K562 (cell line): ENCODE results near the gene DUSP28. TPM values are rescaled to one million over a fixed set of nuclear protein-coding genes. Genes with fewer than 3 reads are reported as not detected.
A peak's percentile ranks its signal among the peaks of the same experiment; 100 is the strongest.

Experiments
- BDP1 ChIP-seq: IDR thresholded peaks from 3 replicates; pipeline ENCODE4 v1.6.1; 2011; ENCODE audit not compliant: insufficient read length, insufficient read depth
- CBX8 ChIP-seq: fragments of 200-600 bp; sonication (generic); IDR thresholded peaks from 2 replicates; pipeline ENCODE4 v1.6.1; 2012; ENCODE audit warnings: borderline replicate concordance, mixed run types, low read depth, mild to moderate bottlenecking, moderate library complexity, mixed read lengths, low read length, control low read depth, inconsistent platforms; ENCODE audit not compliant: poor library complexity, severe bottlenecking; ENCODE audit errors: extremely low read depth
- EP400 ChIP-seq: fragments of 450-650 bp; IDR thresholded peaks from 2 replicates; pipeline ENCODE4 v1.6.1; 2017; ENCODE audit warnings: antibody characterized with exemption, mild to moderate bottlenecking, moderate library complexity
- GABPB1 ChIP-seq: sonication (generic); formaldehyde crosslinking; IDR thresholded peaks from 2 replicates; pipeline ENCODE4 v1.8.0; 2022; ENCODE audit warnings: mild to moderate bottlenecking, missing genetic modification reagents
- GMEB1 ChIP-seq: fragments of 250-450 bp; sonication (Bioruptor Pico); IDR thresholded peaks from 2 replicates; pipeline ENCODE4 v1.4.0; 2020; ENCODE audit warnings: mild to moderate bottlenecking
- HDGF ChIP-seq: fragments of 450-650 bp; IDR thresholded peaks from 2 replicates; pipeline ENCODE4 v1.6.1; 2016
- NUFIP1 ChIP-seq: fragments of 450-650 bp; IDR thresholded peaks from 2 replicates; pipeline ENCODE4 v1.6.1; 2018; ENCODE audit not compliant: partially characterized antibody
- PTRF ChIP-seq: fragments of 450-650 bp; IDR thresholded peaks from 2 replicates; pipeline ENCODE4 v1.6.1; 2016; ENCODE audit warnings: mild to moderate bottlenecking, missing genetic modification characterization, missing compliant biosample characterization
- SAP30 ChIP-seq: fragments of 200-600 bp; sonication (generic); IDR thresholded peaks from 2 replicates; pipeline ENCODE4 v1.6.1; 2012; ENCODE audit warnings: borderline replicate concordance, low read depth, mild to moderate bottlenecking, moderate library complexity, low read length, control low read depth, inconsistent platforms; ENCODE audit not compliant: insufficient read depth, poor library complexity, severe bottlenecking
- U2AF1 ChIP-seq: fragments of 200-400 bp; formaldehyde crosslinking; optimal IDR thresholded peaks from 2 replicates; pipeline ENCODE3; 2017; ENCODE audit warnings: mild to moderate bottlenecking, low read depth, low read length, moderate library complexity
- ZBED1 ChIP-seq: IDR thresholded peaks from 2 replicates; pipeline ENCODE4 v1.6.1; 2014
- polyA plus RNA-seq, 8 experiments: library from polyadenylated mRNA; depleted of rRNA in 4 of 8; stranded (reverse) in 5 of 8; unstranded in 3 of 8; fragments of >200 nt; fragmentation: Nextera tagmentation in 2 of 8; fragmentation: Illumina TruSeq in 1 of 8; extraction: Ambion mirVana in 2 of 8; extraction: Trizol in 1 of 8; gene quantifications; 2 replicates each; pipeline versions ENCODE4 v1.2.1 to v1.2.3, GENCODE V29; 2011 to 2014; ENCODE audit warnings: inconsistent platforms in 1 of 8, missing spikeins in 1 of 8
- total RNA-seq, 7 experiments: library from RNA; depleted of rRNA in 6 of 7; stranded (reverse); fragments of >200 nt in 6 of 7; fragmentation: Illumina TruSeq in 2 of 7; extraction: Trizol in 2 of 7; gene quantifications; 2 replicates each; pipeline versions ENCODE4 v1.2.1 to v1.2.3, GENCODE V29; 2011 to 2021; ENCODE audit warnings: low replicate concordance in 1 of 7
- TF ChIP-seq, protein P1 (sequence below): fragments of 450-650 bp; IDR thresholded peaks from 2 replicates; pipeline ENCODE4 v1.6.1; 2016; ENCODE audit warnings: mild to moderate bottlenecking, moderate library complexity
- TF ChIP-seq, protein P2 (sequence below): fragments of 250-450 bp; sonication (Bioruptor Pico); IDR thresholded peaks from 2 replicates; pipeline ENCODE4 v1.8.0; 2021; ENCODE audit warnings: borderline replicate concordance, mild to moderate bottlenecking, moderate library complexity; ENCODE audit not compliant: poor library complexity, severe bottlenecking
- TF ChIP-seq, protein P3 (sequence below): fragments of 450-650 bp; formaldehyde crosslinking; IDR thresholded peaks from 2 replicates; pipeline ENCODE4 v1.4.0; 2022; ENCODE audit warnings: mild to moderate bottlenecking, moderate library complexity

DUSP28 gene
- total and polyA plus RNA-seq, 9 of the 15 experiments (the other 6 are each of a cell fraction or from before 2014, with no cell fraction given), result 2.8 to 8.1 (median 4.2) TPM

DNA sequence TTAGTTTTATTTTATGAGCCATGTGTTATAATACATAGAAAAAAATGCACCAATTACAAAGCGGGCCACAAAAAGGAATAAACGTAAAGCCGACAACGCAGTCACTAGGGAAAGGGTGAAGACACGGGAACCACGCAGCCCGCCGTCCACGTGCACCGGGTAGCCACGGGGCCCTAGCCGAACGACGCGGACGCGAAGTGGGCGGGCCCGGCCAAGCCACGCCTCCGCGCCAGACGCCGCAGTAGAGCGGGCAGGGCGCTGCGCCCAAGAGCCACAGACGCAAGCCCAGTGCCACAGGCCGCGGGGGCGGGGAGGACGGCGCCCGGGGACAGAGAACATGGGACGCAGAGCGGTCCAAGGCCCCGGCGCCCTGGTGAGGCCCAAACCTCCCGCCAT, at the start of gene DUSP28 (continued):
- TF ChIP-seq, protein P1, sequence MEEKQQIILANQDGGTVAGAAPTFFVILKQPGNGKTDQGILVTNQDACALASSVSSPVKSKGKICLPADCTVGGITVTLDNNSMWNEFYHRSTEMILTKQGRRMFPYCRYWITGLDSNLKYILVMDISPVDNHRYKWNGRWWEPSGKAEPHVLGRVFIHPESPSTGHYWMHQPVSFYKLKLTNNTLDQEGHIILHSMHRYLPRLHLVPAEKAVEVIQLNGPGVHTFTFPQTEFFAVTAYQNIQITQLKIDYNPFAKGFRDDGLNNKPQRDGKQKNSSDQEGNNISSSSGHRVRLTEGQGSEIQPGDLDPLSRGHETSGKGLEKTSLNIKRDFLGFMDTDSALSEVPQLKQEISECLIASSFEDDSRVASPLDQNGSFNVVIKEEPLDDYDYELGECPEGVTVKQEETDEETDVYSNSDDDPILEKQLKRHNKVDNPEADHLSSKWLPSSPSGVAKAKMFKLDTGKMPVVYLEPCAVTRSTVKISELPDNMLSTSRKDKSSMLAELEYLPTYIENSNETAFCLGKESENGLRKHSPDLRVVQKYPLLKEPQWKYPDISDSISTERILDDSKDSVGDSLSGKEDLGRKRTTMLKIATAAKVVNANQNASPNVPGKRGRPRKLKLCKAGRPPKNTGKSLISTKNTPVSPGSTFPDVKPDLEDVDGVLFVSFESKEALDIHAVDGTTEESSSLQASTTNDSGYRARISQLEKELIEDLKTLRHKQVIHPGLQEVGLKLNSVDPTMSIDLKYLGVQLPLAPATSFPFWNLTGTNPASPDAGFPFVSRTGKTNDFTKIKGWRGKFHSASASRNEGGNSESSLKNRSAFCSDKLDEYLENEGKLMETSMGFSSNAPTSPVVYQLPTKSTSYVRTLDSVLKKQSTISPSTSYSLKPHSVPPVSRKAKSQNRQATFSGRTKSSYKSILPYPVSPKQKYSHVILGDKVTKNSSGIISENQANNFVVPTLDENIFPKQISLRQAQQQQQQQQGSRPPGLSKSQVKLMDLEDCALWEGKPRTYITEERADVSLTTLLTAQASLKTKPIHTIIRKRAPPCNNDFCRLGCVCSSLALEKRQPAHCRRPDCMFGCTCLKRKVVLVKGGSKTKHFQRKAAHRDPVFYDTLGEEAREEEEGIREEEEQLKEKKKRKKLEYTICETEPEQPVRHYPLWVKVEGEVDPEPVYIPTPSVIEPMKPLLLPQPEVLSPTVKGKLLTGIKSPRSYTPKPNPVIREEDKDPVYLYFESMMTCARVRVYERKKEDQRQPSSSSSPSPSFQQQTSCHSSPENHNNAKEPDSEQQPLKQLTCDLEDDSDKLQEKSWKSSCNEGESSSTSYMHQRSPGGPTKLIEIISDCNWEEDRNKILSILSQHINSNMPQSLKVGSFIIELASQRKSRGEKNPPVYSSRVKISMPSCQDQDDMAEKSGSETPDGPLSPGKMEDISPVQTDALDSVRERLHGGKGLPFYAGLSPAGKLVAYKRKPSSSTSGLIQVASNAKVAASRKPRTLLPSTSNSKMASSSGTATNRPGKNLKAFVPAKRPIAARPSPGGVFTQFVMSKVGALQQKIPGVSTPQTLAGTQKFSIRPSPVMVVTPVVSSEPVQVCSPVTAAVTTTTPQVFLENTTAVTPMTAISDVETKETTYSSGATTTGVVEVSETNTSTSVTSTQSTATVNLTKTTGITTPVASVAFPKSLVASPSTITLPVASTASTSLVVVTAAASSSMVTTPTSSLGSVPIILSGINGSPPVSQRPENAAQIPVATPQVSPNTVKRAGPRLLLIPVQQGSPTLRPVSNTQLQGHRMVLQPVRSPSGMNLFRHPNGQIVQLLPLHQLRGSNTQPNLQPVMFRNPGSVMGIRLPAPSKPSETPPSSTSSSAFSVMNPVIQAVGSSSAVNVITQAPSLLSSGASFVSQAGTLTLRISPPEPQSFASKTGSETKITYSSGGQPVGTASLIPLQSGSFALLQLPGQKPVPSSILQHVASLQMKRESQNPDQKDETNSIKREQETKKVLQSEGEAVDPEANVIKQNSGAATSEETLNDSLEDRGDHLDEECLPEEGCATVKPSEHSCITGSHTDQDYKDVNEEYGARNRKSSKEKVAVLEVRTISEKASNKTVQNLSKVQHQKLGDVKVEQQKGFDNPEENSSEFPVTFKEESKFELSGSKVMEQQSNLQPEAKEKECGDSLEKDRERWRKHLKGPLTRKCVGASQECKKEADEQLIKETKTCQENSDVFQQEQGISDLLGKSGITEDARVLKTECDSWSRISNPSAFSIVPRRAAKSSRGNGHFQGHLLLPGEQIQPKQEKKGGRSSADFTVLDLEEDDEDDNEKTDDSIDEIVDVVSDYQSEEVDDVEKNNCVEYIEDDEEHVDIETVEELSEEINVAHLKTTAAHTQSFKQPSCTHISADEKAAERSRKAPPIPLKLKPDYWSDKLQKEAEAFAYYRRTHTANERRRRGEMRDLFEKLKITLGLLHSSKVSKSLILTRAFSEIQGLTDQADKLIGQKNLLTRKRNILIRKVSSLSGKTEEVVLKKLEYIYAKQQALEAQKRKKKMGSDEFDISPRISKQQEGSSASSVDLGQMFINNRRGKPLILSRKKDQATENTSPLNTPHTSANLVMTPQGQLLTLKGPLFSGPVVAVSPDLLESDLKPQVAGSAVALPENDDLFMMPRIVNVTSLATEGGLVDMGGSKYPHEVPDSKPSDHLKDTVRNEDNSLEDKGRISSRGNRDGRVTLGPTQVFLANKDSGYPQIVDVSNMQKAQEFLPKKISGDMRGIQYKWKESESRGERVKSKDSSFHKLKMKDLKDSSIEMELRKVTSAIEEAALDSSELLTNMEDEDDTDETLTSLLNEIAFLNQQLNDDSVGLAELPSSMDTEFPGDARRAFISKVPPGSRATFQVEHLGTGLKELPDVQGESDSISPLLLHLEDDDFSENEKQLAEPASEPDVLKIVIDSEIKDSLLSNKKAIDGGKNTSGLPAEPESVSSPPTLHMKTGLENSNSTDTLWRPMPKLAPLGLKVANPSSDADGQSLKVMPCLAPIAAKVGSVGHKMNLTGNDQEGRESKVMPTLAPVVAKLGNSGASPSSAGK, result peak; percentile 90
- 0 out of 2 replicates have a peak, but pooled peaks have one; percentile 11 for TF ChIP-seq ZBED1
- peak; percentile 81; the same call in 1 of the 2 replicates for TF ChIP-seq EP400
- peak; percentile 79 for TF ChIP-seq U2AF1
- peak; percentile 24; the same call in 1 of the 2 replicates for TF ChIP-seq GABPB1 (CRISPR knock-in tag)
- TF ChIP-seq GMEB1 (CRISPR knock-in tag), result peak; percentile 60
- TF ChIP-seq, protein P2, sequence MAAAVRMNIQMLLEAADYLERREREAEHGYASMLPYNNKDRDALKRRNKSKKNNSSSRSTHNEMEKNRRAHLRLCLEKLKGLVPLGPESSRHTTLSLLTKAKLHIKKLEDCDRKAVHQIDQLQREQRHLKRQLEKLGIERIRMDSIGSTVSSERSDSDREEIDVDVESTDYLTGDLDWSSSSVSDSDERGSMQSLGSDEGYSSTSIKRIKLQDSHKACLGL (CRISPR knock-in tag), result peak; percentile 87
- TF ChIP-seq NUFIP1, result no peak
- no peak for TF ChIP-seq HDGF
- TF ChIP-seq, protein P3, sequence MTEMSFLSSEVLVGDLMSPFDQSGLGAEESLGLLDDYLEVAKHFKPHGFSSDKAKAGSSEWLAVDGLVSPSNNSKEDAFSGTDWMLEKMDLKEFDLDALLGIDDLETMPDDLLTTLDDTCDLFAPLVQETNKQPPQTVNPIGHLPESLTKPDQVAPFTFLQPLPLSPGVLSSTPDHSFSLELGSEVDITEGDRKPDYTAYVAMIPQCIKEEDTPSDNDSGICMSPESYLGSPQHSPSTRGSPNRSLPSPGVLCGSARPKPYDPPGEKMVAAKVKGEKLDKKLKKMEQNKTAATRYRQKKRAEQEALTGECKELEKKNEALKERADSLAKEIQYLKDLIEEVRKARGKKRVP, result no peak
- no peak for TF ChIP-seq PTRF
- peak; percentile 49 for TF ChIP-seq SAP30
- TF ChIP-seq BDP1, result no peak
- TF ChIP-seq CBX8, result no peak
